GM12878 (cell line): Measurements from ENCODE around the gene PTPRN2.

Source experiments
- CHD2 ChIP-seq: IDR thresholded peaks from 2 replicates; pipeline ENCODE4 v1.6.1; 2011; ENCODE audit warnings: low read depth, low read length, improper control_type of control experiment, borderline replicate concordance
- CTCF ChIP-seq, 3 experiments: IDR thresholded peaks in 2 of 3; conservative IDR thresholded peaks in 1 of 3; 2 replicates each; pipeline ENCODE4 v1.5.1; 2011; ENCODE audit warnings: low read depth in 3 of 3, low read length in 3 of 3, mild to moderate bottlenecking in 3 of 3, control low read depth in 2 of 3, moderate library complexity in 2 of 3, inconsistent platforms in 1 of 3, mixed read lengths in 1 of 3; ENCODE audit not compliant: control insufficient read depth in 2 of 3, insufficient read depth in 1 of 3; ENCODE audit errors: extremely low read depth in 1 of 3
- ESRRA ChIP-seq: IDR thresholded peaks from 2 replicates; pipeline ENCODE4 v1.6.1; 2012; ENCODE audit warnings: mild to moderate bottlenecking, low read length, improper control_type of control experiment
- FOS ChIP-seq: IDR thresholded peaks from 3 replicates; pipeline ENCODE4 v1.6.1; 2011; ENCODE audit warnings: borderline replicate concordance; ENCODE audit not compliant: insufficient read length; ENCODE audit errors: extremely low read depth
- GABPA ChIP-seq: IDR thresholded peaks from 2 replicates; pipeline ENCODE4 v1.6.1; 2014; ENCODE audit warnings: antibody characterized with exemption, low read depth, mild to moderate bottlenecking, inconsistent platforms
- HDAC6 ChIP-seq: fragments of 200-600 bp; sonication (generic); IDR thresholded peaks from one replicate; pipeline ENCODE4 v1.8.0; 2017; ENCODE audit warnings: antibody characterized with exemption; ENCODE audit not compliant: unreplicated experiment
- IKZF1 ChIP-seq: fragments of 450-650 bp; conservative IDR thresholded peaks from 2 replicates; pipeline ENCODE4 v1.6.1; 2017; ENCODE audit warnings: antibody characterized with exemption, mild to moderate bottlenecking
- LARP7 ChIP-seq: fragments of 450-650 bp; IDR thresholded peaks from 2 replicates; pipeline ENCODE4 v1.6.1; 2017; ENCODE audit warnings: mild to moderate bottlenecking
- MXI1 ChIP-seq: fragments of 150-350 bp; IDR thresholded peaks from 2 replicates; pipeline ENCODE4 v1.6.1; 2011; ENCODE audit warnings: low read depth, mild to moderate bottlenecking, inconsistent platforms, low read length, improper control_type of control experiment
- POLR2A ChIP-seq: IDR thresholded peaks from 2 replicates; pipeline ENCODE4 v1.6.1; 2011; ENCODE audit warnings: low read depth, mild to moderate bottlenecking, low read length
- SPI1 ChIP-seq: IDR thresholded peaks from 2 replicates; pipeline ENCODE4 v1.6.1; 2011; ENCODE audit warnings: low read depth, mild to moderate bottlenecking, low read length, moderate library complexity, borderline replicate concordance; ENCODE audit not compliant: insufficient read depth
- SUZ12 ChIP-seq: fragments of 200-600 bp; sonication (generic); IDR thresholded peaks from one replicate; pipeline ENCODE4 v1.6.1; 2018; ENCODE audit warnings: antibody characterized with exemption, mild to moderate bottlenecking; ENCODE audit not compliant: unreplicated experiment
- TAF1 ChIP-seq: IDR thresholded peaks from 2 replicates; pipeline ENCODE4 v1.6.1; 2011; ENCODE audit warnings: mild to moderate bottlenecking, low read depth, low read length, borderline replicate concordance

GRCh38 chr7:158033196-158033595 is 554.4 kb downstream of the PTPRN2 start:
- TF ChIP-seq CTCF (IDR thresholded peaks at IDR 0.05 in 2 of 3, conservative IDR thresholded peaks at IDR 0.05 in 1 of 3; ENCODE audit: control insufficient read depth in 2 of 3, extremely low read depth in 1 of 3, insufficient read depth in 1 of 3, low read depth in 3 of 3, low read length in 3 of 3) (no peak), FOS (no peak), CHD2 (no peak), POLR2A (no peak), LARP7 (no peak), SUZ12 (no peak), SPI1 (no peak), IKZF1 (no peak), MXI1 (no peak), GABPA (no peak), TAF1 (no peak), HDAC6 (no peak), ESRRA (no peak)
